GM18526 (cell line): ENCODE measurements around the gene DMD.

ENCODE experiments used
- POLR2A ChIP-seq: IDR thresholded peaks from 3 replicates; pipeline ENCODE4 v1.6.1; 2011; ENCODE audit not compliant: insufficient read length; ENCODE audit errors: extremely low read depth

The DMD gene

DNA sequence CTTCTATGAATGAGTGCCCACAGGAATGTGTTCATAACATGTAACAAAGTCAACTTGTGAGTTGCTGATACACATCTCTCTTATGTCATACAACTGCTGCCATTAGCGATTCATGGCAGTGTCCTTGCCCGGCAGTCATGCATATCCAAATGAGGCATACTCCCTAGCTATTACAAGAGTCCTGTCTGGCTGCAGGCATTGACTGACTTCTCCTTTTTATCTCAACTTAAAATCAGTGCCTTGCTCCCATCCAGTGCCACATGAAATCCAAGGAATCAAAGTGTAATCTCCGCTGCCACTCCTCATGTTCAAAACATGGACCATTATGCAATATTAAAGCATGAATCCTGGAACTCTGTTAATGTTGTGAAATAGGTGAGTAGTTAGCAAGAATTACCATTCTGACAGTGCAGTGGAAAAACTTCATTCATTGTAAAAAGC lies 1790.6 kb downstream of the DMD start:
- no peak for TF ChIP-seq POLR2A

DNA sequence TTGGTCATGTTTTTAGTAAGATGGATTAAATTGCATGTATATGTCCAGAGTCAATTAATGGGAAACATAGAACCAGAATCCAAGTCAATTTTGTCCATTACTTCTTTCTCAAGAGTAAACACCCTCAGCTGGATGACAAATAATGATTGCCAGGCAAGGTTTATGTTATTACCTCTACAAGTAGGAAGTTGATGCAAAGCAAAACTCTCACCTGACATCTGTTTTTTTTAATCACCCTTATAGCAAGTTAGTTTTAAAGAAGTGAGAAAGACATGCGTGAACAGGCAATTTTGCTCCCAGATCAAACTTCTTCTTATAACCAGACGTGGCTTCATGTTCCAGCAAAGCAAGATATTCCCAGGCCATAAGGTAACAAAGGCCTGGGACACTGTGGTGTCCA lies 1791.0 kb downstream of the DMD start:
- TF ChIP-seq POLR2A = no peak

DNA sequence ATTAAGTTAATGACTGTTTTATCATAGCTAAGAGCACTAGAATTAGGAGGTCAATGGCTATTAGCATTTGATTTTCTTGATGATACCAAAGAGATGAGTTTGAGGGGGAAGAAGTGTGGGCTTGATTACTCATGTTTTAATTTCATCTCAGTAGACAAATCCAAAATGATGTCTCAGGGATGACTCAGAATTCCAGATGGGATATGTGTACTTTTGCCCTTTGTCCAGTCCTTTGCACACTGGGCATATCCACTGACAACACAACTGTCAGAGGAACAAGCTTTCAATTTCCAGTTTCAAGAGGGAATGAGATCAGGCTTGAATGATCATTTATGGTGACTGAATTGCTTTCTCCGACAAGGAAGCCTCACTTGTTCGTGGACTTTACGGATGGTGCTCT lies 1814.2 kb downstream of the DMD start:
- TF ChIP-seq POLR2A = no peak

DNA sequence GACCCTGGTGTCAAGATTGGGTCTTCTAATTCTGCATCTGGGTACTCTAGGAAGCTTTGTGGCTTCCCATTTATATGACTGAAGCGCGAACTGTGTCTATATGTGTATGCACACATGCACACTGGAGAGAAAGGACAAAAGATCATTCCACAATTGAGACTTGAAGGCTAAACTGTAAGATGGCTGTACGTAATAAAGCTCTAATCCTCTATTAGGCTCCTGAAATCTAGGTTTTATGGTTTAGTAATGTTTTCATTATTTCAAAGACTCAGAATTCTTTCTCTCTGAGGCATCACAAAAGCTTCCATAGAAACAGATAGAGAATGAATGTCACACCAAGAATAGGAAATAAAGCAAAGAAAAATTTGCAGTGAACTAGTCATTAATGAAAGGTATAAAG lies 1818.8 kb downstream of the DMD start:
- TF ChIP-seq POLR2A = no peak

DNA sequence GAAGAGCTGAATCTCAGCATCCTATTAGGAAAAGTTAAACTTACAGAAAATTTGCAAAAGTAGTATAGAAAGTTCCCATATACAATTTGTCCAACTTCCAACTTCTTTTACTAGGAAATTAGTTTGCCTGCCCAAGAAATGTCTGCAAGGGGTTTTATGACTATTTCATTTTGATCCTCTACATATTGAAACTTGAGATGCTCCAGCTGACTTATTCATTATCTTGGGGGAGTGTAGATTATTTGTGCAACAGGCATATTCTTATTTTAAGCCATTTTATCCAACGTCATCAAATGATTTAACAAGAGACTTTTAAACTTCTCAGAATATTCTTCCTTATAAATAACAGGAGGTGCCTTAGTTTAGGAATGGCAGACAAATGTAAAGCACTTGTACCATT lies 1822.4 kb downstream of the DMD start:
- no peak for TF ChIP-seq POLR2A

DNA sequence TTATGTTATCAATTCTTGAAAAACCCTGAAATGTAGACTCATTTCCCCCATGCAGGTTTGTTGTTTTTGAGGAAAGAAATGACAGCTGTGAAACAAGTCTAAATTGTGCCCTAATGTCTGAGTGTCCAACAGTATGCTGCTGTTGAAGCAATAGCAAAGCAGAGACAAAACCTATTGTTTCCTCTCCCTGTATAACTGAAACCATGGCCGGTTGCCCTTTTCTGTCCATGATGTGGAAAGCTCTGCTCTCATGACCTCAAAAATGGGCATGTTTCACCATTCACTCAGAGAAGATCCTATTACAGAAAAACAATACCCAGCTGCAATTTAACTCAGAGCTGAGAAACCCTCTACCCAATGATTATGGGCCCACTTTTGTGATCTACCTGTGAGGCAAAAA lies 1826.9 kb downstream of the DMD start:
- no peak for TF ChIP-seq POLR2A

DNA sequence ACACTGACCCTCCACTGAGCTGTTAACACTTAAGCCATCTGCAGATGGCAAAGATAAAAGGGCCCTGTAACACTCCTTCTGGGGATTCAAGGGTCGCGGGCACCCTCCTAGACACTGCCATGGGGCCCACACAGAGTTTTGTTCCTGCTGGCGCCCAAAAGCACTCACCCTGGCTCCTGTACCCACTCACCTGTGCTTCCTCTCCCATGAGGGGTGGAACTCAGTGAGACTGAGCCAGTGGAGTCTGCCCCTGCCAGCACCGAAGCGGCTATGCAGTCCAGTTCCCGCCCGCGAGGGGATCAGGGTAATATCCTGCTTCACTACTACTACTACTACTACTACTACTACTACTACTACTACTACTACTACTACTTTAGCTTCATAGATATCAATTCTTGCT lies 1827.4 kb downstream of the DMD start:
- no peak for TF ChIP-seq POLR2A

DNA sequence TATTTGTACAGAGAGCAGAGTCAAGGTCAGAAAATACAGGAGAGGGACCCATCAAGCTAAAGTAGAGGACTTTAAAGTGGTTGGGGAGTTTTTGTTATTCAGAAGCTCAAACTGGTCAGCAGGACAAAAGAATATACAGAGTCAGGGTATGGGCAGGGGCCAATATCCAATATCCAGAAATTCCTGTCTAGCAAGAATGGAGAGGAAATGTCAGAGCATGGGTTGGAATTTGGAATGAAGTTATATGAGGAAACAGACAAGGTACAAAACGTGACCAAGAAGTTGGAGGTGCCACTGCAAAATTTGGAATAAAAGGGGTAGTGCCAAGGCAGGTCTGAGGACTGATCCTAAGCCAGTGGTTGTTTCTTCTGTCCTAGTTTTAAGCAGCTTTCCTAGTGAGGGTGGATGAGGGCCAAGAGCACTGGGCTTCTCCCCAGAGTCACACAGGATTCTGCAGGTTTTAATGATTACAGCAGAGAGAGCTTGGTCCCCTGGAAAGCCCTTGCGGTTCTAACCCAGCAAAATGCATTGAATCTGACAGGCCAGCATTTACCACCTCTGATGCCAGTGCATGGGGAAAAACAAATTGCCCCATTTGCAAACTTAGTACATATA lies 1834.8 kb downstream of the DMD start:
- no peak for TF ChIP-seq POLR2A

DNA sequence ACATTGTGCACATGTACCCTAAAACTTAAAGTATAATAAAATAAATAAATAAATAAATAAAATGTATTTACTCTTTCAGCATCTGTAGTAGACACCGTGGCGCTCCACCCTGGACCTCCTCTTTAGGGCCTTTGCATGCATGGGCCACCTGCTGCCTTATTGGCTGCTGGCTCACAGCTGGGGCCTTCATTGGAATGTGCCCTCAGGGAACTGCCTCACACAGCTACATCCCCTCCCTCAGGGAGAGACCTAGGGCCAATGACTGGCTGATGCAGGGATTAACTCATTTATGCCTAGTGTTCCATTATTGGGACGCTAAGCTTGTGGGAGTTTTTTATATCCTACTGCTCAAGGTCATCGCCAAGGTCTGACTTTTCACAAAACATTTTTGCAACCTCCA lies 1836.6 kb downstream of the DMD start:
- no peak for TF ChIP-seq POLR2A

DNA sequence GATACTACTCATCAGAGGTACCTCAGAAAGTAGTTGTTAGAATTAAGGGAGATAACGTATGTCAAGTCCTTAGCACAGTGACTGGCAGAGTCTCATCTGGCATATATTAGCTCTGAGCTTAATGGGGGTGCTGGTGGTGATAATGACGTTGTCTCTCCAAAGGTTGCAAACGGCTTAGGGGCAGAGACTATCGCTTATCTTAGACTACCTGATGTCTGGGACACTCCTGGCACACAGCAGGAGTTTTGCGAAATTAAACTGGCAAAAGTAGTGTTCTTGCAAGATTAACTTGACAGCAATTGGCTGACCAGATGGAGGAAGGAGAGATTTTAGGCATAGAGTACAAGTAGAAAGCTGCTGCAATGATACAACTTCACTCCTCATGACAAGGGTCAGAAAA lies 1839.4 kb downstream of the DMD start:
- TF ChIP-seq POLR2A = no peak

DNA sequence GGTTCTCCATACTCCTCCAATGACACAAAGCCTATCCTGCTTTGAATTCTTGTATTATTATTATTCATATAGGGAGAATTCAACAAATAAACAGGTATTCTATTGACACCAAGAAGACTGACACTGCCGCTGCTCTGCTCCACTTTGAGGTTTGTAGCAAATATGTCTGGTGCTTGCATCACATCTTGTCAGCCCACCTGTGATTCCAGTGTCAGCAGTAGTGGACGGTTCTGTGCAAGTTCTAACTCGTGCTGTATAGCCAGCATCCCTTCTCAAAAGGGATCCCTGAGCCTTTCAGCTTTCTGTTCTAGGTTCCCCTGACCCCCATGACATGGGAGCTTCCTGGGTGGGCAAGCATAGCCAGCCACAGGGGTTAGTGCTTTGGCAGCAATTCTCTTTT lies 1843.5 kb downstream of the DMD start:
- no peak for TF ChIP-seq POLR2A

DNA sequence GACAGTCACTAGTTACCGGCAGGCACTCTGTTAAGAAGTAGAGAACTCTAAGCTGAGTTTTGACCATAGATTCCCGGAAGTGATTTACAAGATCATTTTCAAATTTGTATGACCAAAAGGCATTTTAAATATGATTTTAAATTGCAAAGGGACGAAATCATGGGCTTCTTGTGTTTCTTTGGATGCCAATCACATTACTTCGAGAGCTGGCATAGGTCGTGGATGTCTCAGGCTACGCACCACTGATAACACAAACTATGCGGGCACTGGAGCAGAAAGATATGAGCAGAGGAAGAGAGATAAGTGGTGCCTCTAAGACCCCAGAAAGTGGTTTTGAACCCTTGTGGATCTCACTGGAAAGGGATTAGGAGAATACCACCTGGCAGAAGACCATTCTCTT lies 1845.3 kb downstream of the DMD start:
- TF ChIP-seq POLR2A = no peak

DNA sequence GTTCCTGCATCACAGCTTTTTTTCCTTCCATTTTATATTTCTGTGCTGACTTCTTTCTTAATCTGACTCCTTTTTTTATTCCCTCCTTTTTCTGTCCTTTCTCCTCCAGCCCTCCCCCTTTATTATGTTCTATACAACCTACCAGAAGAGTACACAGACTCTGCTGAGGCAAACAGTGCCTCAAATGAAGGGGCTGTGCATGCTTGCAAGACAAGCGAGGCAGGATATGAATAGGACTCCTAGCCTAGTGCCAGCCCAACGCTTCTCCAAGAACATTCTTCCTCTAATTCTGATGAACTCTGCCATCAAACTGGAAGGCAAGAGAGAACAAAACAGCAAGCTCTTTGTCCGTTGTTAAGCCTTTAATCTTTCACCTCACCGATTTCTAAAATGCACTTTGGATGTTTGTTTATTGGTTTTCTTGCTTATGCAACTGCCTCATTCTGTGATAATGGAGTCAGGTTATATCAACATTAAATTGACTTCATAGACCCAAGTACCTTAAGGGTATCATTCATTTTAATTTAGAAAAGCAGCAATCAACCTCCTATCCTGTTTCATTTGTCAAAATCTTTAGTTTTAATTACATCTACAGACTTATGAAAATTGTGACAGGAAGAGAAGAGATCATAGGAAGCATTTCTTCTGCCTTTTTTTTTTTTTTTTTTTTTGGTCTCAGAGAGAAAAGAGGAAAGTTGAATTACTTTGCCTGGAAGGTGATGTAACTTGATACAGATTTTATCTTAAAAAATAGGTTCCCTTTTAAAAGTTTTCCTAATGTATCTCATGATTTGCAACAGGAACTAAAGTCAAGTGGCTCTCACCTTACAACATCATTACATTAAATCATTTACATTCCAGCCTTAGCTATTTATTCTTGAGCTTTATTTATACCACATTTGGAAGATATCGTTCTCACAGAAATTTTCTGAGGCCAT lies 1854.8 kb downstream of the DMD start:
- TF ChIP-seq POLR2A = no peak

DNA sequence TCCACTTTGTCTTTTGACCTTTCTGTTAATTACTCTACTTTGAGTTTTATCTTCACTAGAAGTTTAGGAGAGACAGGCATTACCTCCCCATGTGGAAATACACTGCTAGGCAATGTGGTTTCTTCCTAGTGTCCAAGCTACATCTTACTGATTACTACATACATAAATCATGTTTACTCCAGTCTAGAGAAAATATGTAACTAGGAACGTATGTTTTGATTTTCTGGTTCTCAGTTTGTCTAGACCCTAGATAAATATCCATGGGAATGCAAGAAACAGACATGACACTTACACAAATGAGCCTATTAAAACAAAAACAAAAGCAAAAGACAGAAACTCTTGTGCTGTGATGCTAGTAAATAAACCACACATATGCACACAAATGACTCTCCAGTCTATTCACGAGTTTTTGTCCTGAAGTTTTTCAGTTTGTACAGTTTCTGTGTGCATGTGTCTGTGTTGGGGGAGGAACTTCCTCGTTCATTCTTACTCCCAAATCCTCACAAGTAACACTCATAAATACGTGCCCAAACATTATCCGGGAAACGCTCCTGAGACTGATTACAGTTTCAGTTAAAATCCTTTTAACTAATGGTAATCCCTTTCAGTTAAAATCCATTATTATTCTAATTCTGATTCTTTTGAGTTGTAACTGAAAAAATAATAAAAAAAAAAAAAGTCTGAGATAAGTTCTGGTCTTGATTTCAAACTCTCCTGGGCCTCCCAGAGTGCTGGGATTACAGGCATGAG lies 1856.0 kb downstream of the DMD start:
- TF ChIP-seq POLR2A = no peak

DNA sequence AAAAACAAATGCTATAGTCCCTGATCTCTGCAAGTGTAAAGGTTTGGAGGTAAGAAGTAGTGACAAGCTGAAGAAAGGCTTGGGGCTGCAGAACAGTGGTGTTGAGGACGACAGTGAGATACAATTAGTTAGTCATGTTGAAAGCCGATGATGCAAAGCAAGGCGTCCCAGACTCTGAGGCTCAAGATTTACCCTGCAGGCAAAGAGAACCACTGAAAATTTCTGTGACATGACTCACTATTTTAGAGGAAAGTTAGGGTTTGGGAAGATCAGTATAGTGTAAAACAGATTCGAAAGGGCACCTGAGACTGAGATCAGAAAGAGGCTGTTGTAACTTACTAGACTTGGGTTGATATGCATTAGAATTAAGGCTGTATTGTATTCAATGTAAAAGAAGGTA lies 1858.3 kb downstream of the DMD start:
- no peak for TF ChIP-seq POLR2A

DNA sequence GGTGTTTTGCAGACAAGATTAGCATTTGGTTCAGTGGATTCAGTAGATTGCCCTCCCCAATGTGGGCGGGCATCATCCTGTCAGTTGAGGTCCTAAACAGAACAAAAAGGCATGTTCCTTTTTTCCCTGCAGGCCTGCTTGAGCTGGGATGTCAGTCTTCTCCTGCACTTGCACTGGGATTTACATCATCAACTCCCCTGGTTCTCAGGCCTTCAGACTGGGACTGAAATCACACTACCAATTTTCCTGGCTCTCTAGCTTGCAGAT lies 1860.6 kb downstream of the DMD start:
- TF ChIP-seq POLR2A = no peak

DNA sequence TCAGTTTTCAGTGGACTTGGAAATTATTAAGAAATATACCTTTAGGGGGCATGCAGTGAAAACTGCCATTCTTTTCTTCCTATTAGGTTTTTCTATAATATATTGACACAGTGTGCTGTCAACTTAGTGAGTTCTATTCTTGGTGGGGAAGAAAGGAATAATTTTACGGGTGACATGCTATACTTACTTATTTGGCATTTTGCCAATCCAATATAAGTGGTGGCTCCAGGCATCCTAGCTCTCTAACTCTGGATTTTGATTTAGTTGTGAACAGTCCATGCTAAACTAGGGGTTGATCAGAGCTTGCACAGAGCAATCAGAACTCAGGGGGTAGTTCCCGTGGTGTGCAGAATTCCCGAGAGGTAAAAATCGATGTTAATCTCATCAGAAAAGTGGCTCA lies 1861.8 kb downstream of the DMD start:
- TF ChIP-seq POLR2A = no peak

DNA sequence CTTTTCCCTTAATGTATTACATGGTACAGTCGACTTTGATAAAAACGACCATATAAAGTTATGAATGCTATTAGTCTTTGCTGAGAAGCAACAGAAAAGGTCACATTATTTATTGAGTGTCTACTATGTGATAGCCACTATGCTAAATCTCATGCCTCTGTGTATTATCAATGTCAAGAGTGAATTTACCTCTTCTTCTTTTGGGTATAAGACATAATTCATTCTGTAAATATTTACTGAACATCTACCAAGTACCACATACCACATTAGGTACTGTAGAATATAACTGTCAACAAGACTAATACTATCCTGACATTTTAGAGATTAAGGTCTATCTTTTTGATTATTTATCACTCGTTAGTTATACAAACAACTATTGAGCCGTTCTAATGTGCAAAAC lies 1870.8 kb downstream of the DMD start:
- no peak for TF ChIP-seq POLR2A
